IMR-90 (cell line): ENCODE data around the gene SLC9A5. TPM values are rescaled to one million over a fixed set of nuclear protein-coding genes. Genes with fewer than 3 reads are reported as not detected.

Experiments used
- ATAC-seq: fragments of 200-7000 bp; cut with Tn5 transposase; 2 replicates; pipeline ENCODE4 v1.9.1; 2020; ENCODE audit warnings: low read depth, mild to moderate bottlenecking, moderate library complexity
- BruUV-seq: library from RNA; stranded (reverse); fragments of 400-500 nt; replicated peaks from 2 replicates; lab custom pipeline; 2021; lab: Mats Ljungman, UMichigan
- CTCF ChIA-PET: fragments of 300-600 bp; formaldehyde crosslinking; extraction: SDS; loops from one replicate; lab custom pipeline; 2021; ENCODE audit warnings: antibody characterized with exemption; lab: Yijun Ruan, JAX
- POLR2A ChIA-PET: fragments of 300-600 bp; sonication (Branson Sonifier 250); formaldehyde crosslinking; loops from one replicate; lab custom pipeline; 2022; ENCODE audit warnings: antibody characterized with exemption; ENCODE audit not compliant: unreplicated experiment; lab: Charles Lee
- DNase-seq: peaks from one replicate; pipeline ENCODE4 v3.0.0; 2013
- H2AFZ ChIP-seq: replicated peaks from 2 replicates; pipeline ENCODE3; 2013; ENCODE audit warnings: low read length, mild to moderate bottlenecking; ENCODE audit not compliant: poor library complexity
- H2AK5ac ChIP-seq: 2 replicates; pipeline ENCODE4 v1.6.1; 2013; ENCODE audit warnings: low read depth, low read length, inconsistent platforms
- H2AK9ac ChIP-seq: replicated peaks from 2 replicates; pipeline ENCODE3; 2013; ENCODE audit warnings: mild to moderate bottlenecking, low read depth, low read length, moderate library complexity; ENCODE audit not compliant: poor library complexity
- H2BK120ac ChIP-seq: 2 replicates; pipeline ENCODE4 v1.6.1; 2013; ENCODE audit warnings: low read depth, low read length, inconsistent platforms
- H2BK15ac ChIP-seq: 3 replicates; pipeline ENCODE4 v1.6.1; 2013; ENCODE audit warnings: low read depth, low read length, inconsistent platforms
- H2BK20ac ChIP-seq: 2 replicates; pipeline ENCODE4 v1.6.1; 2013; ENCODE audit warnings: low read depth, mild to moderate bottlenecking, inconsistent platforms, low read length, moderate library complexity
- H2BK5ac ChIP-seq: 2 replicates; pipeline ENCODE4 v1.6.1; 2013; ENCODE audit warnings: mild to moderate bottlenecking, low read depth, low read length, inconsistent platforms; ENCODE audit not compliant: poor library complexity, severe bottlenecking
- H3K14ac ChIP-seq: replicated peaks from 2 replicates; pipeline ENCODE4 v1.6.1; 2013; ENCODE audit warnings: low read depth, low read length, inconsistent platforms
- H3K18ac ChIP-seq: 2 replicates; pipeline ENCODE4 v1.6.1; 2013; ENCODE audit warnings: low read depth, low read length, control low read depth
- H3K23ac ChIP-seq: 2 replicates; pipeline ENCODE4 v1.6.1; 2013; ENCODE audit warnings: low read depth, low read length, inconsistent platforms
- H3K27ac ChIP-seq: 2 replicates; pipeline ENCODE4 v1.5.1; 2013; ENCODE audit warnings: mild to moderate bottlenecking, control low read depth, low read length; ENCODE audit not compliant: insufficient read depth
- H3K27me3 ChIP-seq: 2 replicates; pipeline ENCODE4 v1.6.1; 2013; ENCODE audit warnings: low read length; ENCODE audit not compliant: control insufficient read depth, insufficient read depth
- H3K36me3 ChIP-seq: 2 replicates; pipeline ENCODE4 v1.6.1; 2013; ENCODE audit warnings: low read length, mixed read lengths; ENCODE audit not compliant: control insufficient read depth, insufficient read depth
- H3K4ac ChIP-seq: 2 replicates; pipeline ENCODE4 v1.6.1; 2013; ENCODE audit warnings: low read depth, low read length, inconsistent platforms
- H3K4me1 ChIP-seq: 2 replicates; pipeline ENCODE4 v1.6.1; 2013; ENCODE audit warnings: low read length, mixed read lengths; ENCODE audit not compliant: control insufficient read depth, insufficient read depth
- H3K4me2 ChIP-seq: 2 replicates; pipeline ENCODE4 v1.6.1; 2013; ENCODE audit warnings: low read depth, mild to moderate bottlenecking, control low read depth, low read length, moderate library complexity
- H3K4me3 ChIP-seq: 2 replicates; pipeline ENCODE4 v1.5.1; 2013; ENCODE audit warnings: low read depth, mild to moderate bottlenecking, control low read depth, low read length, moderate library complexity; ENCODE audit not compliant: insufficient read depth
- H3K56ac ChIP-seq: 2 replicates; pipeline ENCODE4 v1.6.1; 2013; ENCODE audit warnings: low read length, inconsistent platforms; ENCODE audit not compliant: insufficient read depth; ENCODE audit errors: extremely low read depth
- H3K79me1 ChIP-seq, 2 experiments: 2 replicates each; pipeline ENCODE4 v1.6.1; 2013; ENCODE audit warnings: low read length in 2 of 2, inconsistent platforms in 1 of 2, low read depth in 1 of 2
- H3K9ac ChIP-seq: 2 replicates; pipeline ENCODE4 v1.6.1; 2013; ENCODE audit warnings: low read depth, low read length, control low read depth
- H3K9me1 ChIP-seq: 2 replicates; pipeline ENCODE4 v1.6.1; 2013; ENCODE audit warnings: low read length, inconsistent platforms; ENCODE audit not compliant: insufficient read depth
- H3K9me3 ChIP-seq: 2 replicates; pipeline ENCODE4 v1.6.1; 2013; ENCODE audit warnings: low read length; ENCODE audit not compliant: control insufficient read depth, insufficient read depth
- H4K20me1 ChIP-seq: 2 replicates; pipeline ENCODE4 v1.6.1; 2013; ENCODE audit warnings: low read length, inconsistent platforms; ENCODE audit not compliant: insufficient read depth
- H4K5ac ChIP-seq: 2 replicates; pipeline ENCODE4 v1.6.1; 2013; ENCODE audit warnings: mild to moderate bottlenecking, low read depth, low read length, control low read depth
- H4K8ac ChIP-seq, 2 experiments: 2 replicates each; pipeline ENCODE4 v1.6.1; 2013; ENCODE audit warnings: low read depth in 2 of 2, low read length in 2 of 2, control low read depth in 1 of 2, inconsistent platforms in 1 of 2
- H4K91ac ChIP-seq: 2 replicates; pipeline ENCODE4 v1.6.1; 2013; ENCODE audit warnings: low read depth, low read length, inconsistent platforms; ENCODE audit not compliant: insufficient read depth
- BHLHE40 ChIP-seq: fragments of 150-350 bp; IDR thresholded peaks from 2 replicates; pipeline ENCODE4 v1.6.1; 2016; ENCODE audit warnings: mild to moderate bottlenecking, low read depth, low read length
- CEBPB ChIP-seq: IDR thresholded peaks from 2 replicates; pipeline ENCODE4 v1.6.1; 2012; ENCODE audit warnings: low read depth, low read length, improper control_type of control experiment
- CHD1 ChIP-seq: IDR thresholded peaks from 2 replicates; pipeline ENCODE4 v1.6.1; 2012; ENCODE audit warnings: low read depth, low read length, improper control_type of control experiment
- ELK1 ChIP-seq: fragments of 150-350 bp; IDR thresholded peaks from 2 replicates; pipeline ENCODE4 v1.6.1; 2016; ENCODE audit warnings: low read depth, mild to moderate bottlenecking, low read length, moderate library complexity, borderline replicate concordance
- FOS ChIP-seq: fragments of 150-350 bp; IDR thresholded peaks from 2 replicates; pipeline ENCODE4 v1.6.1; 2016; ENCODE audit warnings: low read depth, low read length
- MAFK ChIP-seq: IDR thresholded peaks from 2 replicates; pipeline ENCODE4 v1.6.1; 2012; ENCODE audit warnings: low read depth, low read length, improper control_type of control experiment
- MAZ ChIP-seq: IDR thresholded peaks from 2 replicates; pipeline ENCODE4 v1.6.1; 2012; ENCODE audit warnings: low read depth, mild to moderate bottlenecking, low read length, improper control_type of control experiment, moderate library complexity, borderline replicate concordance
- MXI1 ChIP-seq: IDR thresholded peaks from 2 replicates; pipeline ENCODE4 v1.6.1; 2012; ENCODE audit warnings: low read depth, mild to moderate bottlenecking, low read length, moderate library complexity, borderline replicate concordance
- NFE2L2 ChIP-seq: fragments of 150-350 bp; IDR thresholded peaks from 2 replicates; pipeline ENCODE4 v1.6.1; 2016; ENCODE audit warnings: low read depth, mild to moderate bottlenecking, low read length
- RAD21 ChIP-seq: IDR thresholded peaks from 2 replicates; pipeline ENCODE4 v1.6.1; 2012; ENCODE audit warnings: low read length, improper control_type of control experiment
- RCOR1 ChIP-seq: IDR thresholded peaks from 2 replicates; pipeline ENCODE4 v1.6.1; 2012; ENCODE audit warnings: mild to moderate bottlenecking, low read length, improper control_type of control experiment; ENCODE audit not compliant: insufficient replicate concordance
- RFX5 ChIP-seq: IDR thresholded peaks from 2 replicates; pipeline ENCODE4 v1.8.0; 2012; ENCODE audit warnings: low read depth, mild to moderate bottlenecking, low read length, moderate library complexity
- SMC3 ChIP-seq: fragments of 150-350 bp; IDR thresholded peaks from 2 replicates; pipeline ENCODE4 v1.6.1; 2016; ENCODE audit warnings: low read depth, mild to moderate bottlenecking, antibody characterized with exemption, low read length, moderate library complexity
- WGBS, 2 experiments: methylation state at CpG; one replicate each; pipeline versions ENCODE4 v1.1.5 to v1.1.7; 2013; ENCODE audit warnings: missing lambda C conversion rate in 2 of 2; ENCODE audit not compliant: insufficient read length in 1 of 2; ENCODE audit errors: extremely low coverage in 2 of 2; 5-methylcytosine and 5-hydroxymethylcytosine counted together
- dilution Hi-C: fragments of 300-500 bp; cut with HindIII; formaldehyde crosslinking; loops from one replicate; pipeline ENCODE4 v1.14.3; 2018; ENCODE audit warnings: low sequenced_read_pairs; ENCODE audit not compliant: unreplicated experiment
- in situ Hi-C: fragments of 300-500 bp; cut with MboI; formaldehyde crosslinking; loops from 3 replicates; pipeline ENCODE4 v1.14.3; 2019; ENCODE audit warnings: low sequenced_read_pairs, inconsistent platforms, mixed read lengths
- intact Hi-C: fragments of 100-400 bp; cut with micrococcal nuclease; formaldehyde crosslinking; loops from 2 replicates; pipeline ENCODE4 v1.10.0; 2022
- polyA plus RNA-seq, 3 experiments: library from polyadenylated mRNA; depleted of rRNA; stranded (reverse); fragments of >200 nt; gene quantifications; 2 replicates each; pipeline ENCODE4 v1.2.3, GENCODE V29; 2012; ENCODE audit warnings: low replicate concordance in 1 of 3
- total RNA-seq: library from RNA; depleted of rRNA; stranded (reverse); fragments of >200 nt; gene quantifications from 2 replicates; pipeline ENCODE4 v1.2.3, GENCODE V29; 2012
- TF ChIP-seq, protein P1 (sequence below): conservative IDR thresholded peaks from 2 replicates; pipeline ENCODE4 v1.5.1; 2012; ENCODE audit warnings: mild to moderate bottlenecking, low read depth, low read length, improper control_type of control experiment

The SLC9A5 gene
- total and polyA plus RNA-seq, 2 of the 4 experiments (the other 2 are of a cell fraction) = 1.8 to 5.7 TPM

DNA sequence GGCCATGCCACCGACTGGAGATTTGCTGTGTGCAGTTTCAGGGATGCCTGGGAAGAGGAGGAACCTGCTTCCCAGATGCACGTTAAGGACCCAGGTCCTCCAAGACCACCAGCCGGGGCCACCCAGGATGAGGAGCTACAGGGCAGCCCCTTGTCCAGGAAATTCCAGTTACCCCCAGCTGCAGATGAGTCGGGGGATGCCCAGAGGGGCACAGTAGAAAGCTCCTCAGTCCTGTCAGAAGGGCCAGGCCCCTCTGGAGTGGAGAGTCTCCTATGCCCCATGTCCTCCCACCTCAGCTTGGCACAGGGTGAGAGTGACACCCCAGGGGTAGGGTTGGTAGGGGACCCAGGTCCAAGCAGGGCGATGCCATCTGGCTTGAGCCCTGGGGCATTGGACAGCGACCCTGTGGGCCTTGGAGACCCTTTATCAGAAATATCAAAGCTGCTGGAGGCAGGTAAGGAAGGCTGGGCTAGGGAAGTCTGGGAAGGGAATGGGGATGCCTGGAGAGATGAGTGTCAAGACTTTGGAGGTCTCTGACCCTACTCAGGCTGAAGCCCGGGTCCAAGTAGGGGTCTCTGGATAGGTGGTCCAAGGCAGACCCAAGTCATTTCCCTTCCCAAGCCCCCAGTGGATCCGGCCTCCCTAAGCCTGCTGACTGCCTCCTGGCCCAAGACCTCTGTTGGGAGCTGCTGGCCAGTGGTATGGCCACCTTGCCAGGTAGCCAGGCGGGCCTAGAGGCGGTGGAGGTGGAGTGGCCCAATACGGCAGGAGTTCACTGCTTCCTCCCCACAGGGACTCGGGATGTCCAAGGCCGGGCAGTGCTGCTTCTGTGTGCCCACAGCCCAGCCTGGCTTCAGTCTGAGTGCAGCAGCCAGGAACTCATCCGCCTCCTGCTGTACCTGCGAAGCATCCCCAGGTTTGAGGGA is 31.6 kb downstream of the SLC9A5 start:
- H3K23ac ChIP-seq = no peak overlapping the region
- POLR2A ChIA-PET = no interaction called here
- H3K27me3 ChIP-seq = no peaks in the 10 kb centered on the region
- H2AFZ ChIP-seq = no peak overlapping the region
- H2BK120ac ChIP-seq = peak overlapping the region; percentile 39; the same call in 1 of the 2 replicates
- no peak overlapping the region for H3K56ac ChIP-seq
- no peak for ATAC-seq
- peak overlapping the region in 1 of 2 experiments; percentile 72; a peak in 1 of 4 replicates for H4K8ac ChIP-seq
- intact Hi-C loops (no loop called here), dilution Hi-C loops (no loop called here), in situ Hi-C loops (no loop called here)
- peak overlapping the region; percentile 94 for H2AK9ac ChIP-seq
- H3K9ac ChIP-seq = no peak overlapping the region
- no peak overlapping the region for H4K91ac ChIP-seq
- no peak overlapping the region for H2BK5ac ChIP-seq
- H4K5ac ChIP-seq = peak overlapping the region; percentile 62; the same call in 1 of the 2 replicates
- H3K4ac ChIP-seq = 0 out of 2 replicates have a peak overlapping the region, but pooled peaks have one; percentile 58
- 0 out of 2 replicates have a peak overlapping the region, but pooled peaks have one; percentile 1 for H2BK20ac ChIP-seq
- H3K79me1 ChIP-seq = peaks cover 11 to 32% of the 10 kb centered on the region in 2 experiments; a peak in 3 of 4 replicates
- H3K9me3 ChIP-seq = no peaks in the 10 kb centered on the region
- H3K9me1 ChIP-seq = peaks cover 29% of the 10 kb centered on the region
- WGBS, 2 experiments = 93% methylated on average over 3 of the region's 15 CpGs; no CpG with 5 or more reads in 1 of the 2 experiments
- no peak overlapping the region for H3K27ac ChIP-seq
- no TSS peak for BruUV-seq
- no peak overlapping the region for H3K4me2 ChIP-seq
- H3K36me3 ChIP-seq = 0 out of 2 replicates have a peak, but pooled peaks cover 3% of the 10 kb centered on the region
- no peak overlapping the region for H3K4me3 ChIP-seq
- peak overlapping the region; percentile 95; the same call in 1 of the 2 replicates for H2AK5ac ChIP-seq
- no peak overlapping the region; the same call in 2 of the 3 replicates for H2BK15ac ChIP-seq
- DNase-seq = no peak
- H3K4me1 ChIP-seq = peaks cover 26% of the 10 kb centered on the region
- no peak overlapping the region for H3K14ac ChIP-seq
- no peak overlapping the region for H3K18ac ChIP-seq
- 0 out of 2 replicates have a peak, but pooled peaks cover 4% of the 10 kb centered on the region for H4K20me1 ChIP-seq
- CTCF ChIA-PET = no interaction called here
- TF ChIP-seq CHD1 (no peak), MXI1 (no peak), FOS (no peak), MAFK (no peak), ELK1 (no peak), RFX5 (no peak), RCOR1 (no peak), RAD21 (no peak), CEBPB (no peak), BHLHE40 (no peak), NFE2L2 (no peak), MAZ (no peak), SMC3 (no peak)
- TF ChIP-seq, protein P1, sequence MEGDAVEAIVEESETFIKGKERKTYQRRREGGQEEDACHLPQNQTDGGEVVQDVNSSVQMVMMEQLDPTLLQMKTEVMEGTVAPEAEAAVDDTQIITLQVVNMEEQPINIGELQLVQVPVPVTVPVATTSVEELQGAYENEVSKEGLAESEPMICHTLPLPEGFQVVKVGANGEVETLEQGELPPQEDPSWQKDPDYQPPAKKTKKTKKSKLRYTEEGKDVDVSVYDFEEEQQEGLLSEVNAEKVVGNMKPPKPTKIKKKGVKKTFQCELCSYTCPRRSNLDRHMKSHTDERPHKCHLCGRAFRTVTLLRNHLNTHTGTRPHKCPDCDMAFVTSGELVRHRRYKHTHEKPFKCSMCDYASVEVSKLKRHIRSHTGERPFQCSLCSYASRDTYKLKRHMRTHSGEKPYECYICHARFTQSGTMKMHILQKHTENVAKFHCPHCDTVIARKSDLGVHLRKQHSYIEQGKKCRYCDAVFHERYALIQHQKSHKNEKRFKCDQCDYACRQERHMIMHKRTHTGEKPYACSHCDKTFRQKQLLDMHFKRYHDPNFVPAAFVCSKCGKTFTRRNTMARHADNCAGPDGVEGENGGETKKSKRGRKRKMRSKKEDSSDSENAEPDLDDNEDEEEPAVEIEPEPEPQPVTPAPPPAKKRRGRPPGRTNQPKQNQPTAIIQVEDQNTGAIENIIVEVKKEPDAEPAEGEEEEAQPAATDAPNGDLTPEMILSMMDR = no peak
